ENCODE measurements around the gene MT3. TPM values are rescaled to one million over a fixed set of nuclear protein-coding genes. Genes with fewer than 3 reads are reported as not detected.

MT3 gene
- total and polyA plus RNA-seq, 2 of the 13 experiments (the other 11 are each of a cell fraction or from before 2014, with no cell fraction given) = not detected

- TF ChIP-seq ZNF710 (CRISPR knock-in tag; IDR thresholded peaks at IDR 0.05; ENCODE audit: borderline replicate concordance) (no peak), ZNF44 (CRISPR knock-in tag; IDR thresholded peaks at IDR 0.05) (0 out of 2 replicates have a peak, but pooled peaks have one; percentile 47), CENPT (CRISPR knock-in tag; IDR thresholded peaks at IDR 0.05; ENCODE audit: low read depth) (no peak), THAP7 (CRISPR knock-in tag; IDR thresholded peaks at IDR 0.05) (no peak), TFDP1 (CRISPR knock-in tag; IDR thresholded peaks at IDR 0.05; ENCODE audit: borderline replicate concordance) (no peak), MATR3 (CRISPR knock-in tag; IDR thresholded peaks at IDR 0.05) (no peak), ATM (IDR thresholded peaks at IDR 0.05; ENCODE audit: borderline replicate concordance) (no peak), MED1 (CRISPR knock-in tag; IDR thresholded peaks at IDR 0.05) (no peak; the same call in 1 of the 2 replicates), NRL (CRISPR knock-in tag; IDR thresholded peaks at IDR 0.05; ENCODE audit: borderline replicate concordance) (no peak), KLF13 (CRISPR knock-in tag; IDR thresholded peaks at IDR 0.05) (no peak), ZNF451 (CRISPR knock-in tag; IDR thresholded peaks at IDR 0.05) (0 out of 2 replicates have a peak, but pooled peaks have one; percentile 10), POLR2G (IDR thresholded peaks at IDR 0.05; ENCODE audit: low read depth, low read length) (no peak), ZNF891 (CRISPR knock-in tag; IDR thresholded peaks at IDR 0.05) (no peak), POLR2A (IDR thresholded peaks at IDR 0.05; ENCODE audit: insufficient read depth in 1 of 2, low read depth in 2 of 2, low read length in 2 of 2) (no peak), IKZF4 (CRISPR knock-in tag; IDR thresholded peaks at IDR 0.05; ENCODE audit: borderline replicate concordance, low read depth, not compliant biosample characterization) (peak; percentile 43), ZBTB4 (CRISPR knock-in tag; IDR thresholded peaks at IDR 0.05; ENCODE audit: borderline replicate concordance) (no peak), ZNF629 (CRISPR knock-in tag; conservative IDR thresholded peaks at IDR 0.05) (no peak), NFKBIZ (CRISPR knock-in tag; IDR thresholded peaks at IDR 0.05) (0 out of 2 replicates have a peak, but pooled peaks have one; percentile 43), TRIM22 (IDR thresholded peaks at IDR 0.05) (no peak), FOXK2 (IDR thresholded peaks at IDR 0.05) (no peak), SP140L (CRISPR knock-in tag; IDR thresholded peaks at IDR 0.05; ENCODE audit: borderline replicate concordance) (no peak)
These were observed 36.8 kb downstream of the MT3 start (continued) for GRCh38 chr16:56625943-56626654.

Data from HepG2 (cell line).